K562 (cell line): Measurements from ENCODE around the gene ZDHHC1. TPM values are rescaled to one million over a fixed set of nuclear protein-coding genes. Genes with fewer than 3 reads are reported as not detected.

Experiments used
- ATAC-seq: fragments of 200-7000 bp; cut with Tn5 transposase; 3 replicates; pipeline ENCODE4 v1.9.1; 2020; ENCODE audit warnings: moderate library complexity
- BruUV-seq: library from RNA; stranded (reverse); fragments of 400-500 nt; replicated peaks from 2 replicates; lab custom pipeline; 2021; lab: Mats Ljungman, UMichigan
- CTCF ChIA-PET: fragments of 300-600 bp; formaldehyde crosslinking; extraction: SDS; loops from one replicate; lab custom pipeline; 2021; ENCODE audit warnings: low intra/inter-chr PET ratio; lab: Yijun Ruan, JAX
- POLR2A ChIA-PET: fragments of 300-600, 350-650 bp; sonication (Branson Sonifier 250); formaldehyde crosslinking; extraction: SDS; loops from one replicate; lab custom pipeline; 2021; ENCODE audit warnings: antibody characterized with exemption, inconsistent platforms; lab: Yijun Ruan, JAX
- DNase-seq, 4 experiments: peaks; one replicate each; pipeline versions ENCODE4 v3.0.0 to v3.0.0-alpha.2; 2011 to 2018; ENCODE audit warnings: low spot score in 3 of 4, mixed read lengths in 3 of 4; ENCODE audit errors: extremely low read depth in 1 of 4
- FAIRE-seq: peaks from 2 replicates; lab custom pipeline; 2011; peaks lifted over from hg19 to GRCh38; lab: Jason Lieb, UNC
- H2AFZ ChIP-seq: 2 replicates; pipeline ENCODE4 v1.6.0; 2011; ENCODE audit warnings: low read depth, low read length, control low read depth, inconsistent platforms
- H3K27ac ChIP-seq: fragments of 200-600 bp; 3 replicates; pipeline ENCODE4 v1.8.0; 2011; ENCODE audit warnings: low read depth, mild to moderate bottlenecking, control low read depth, inconsistent platforms, low read length, moderate library complexity, mixed read lengths; ENCODE audit errors: extremely low read depth
- H3K27me3 ChIP-seq, 2 experiments: fragments of 300-600 bp in 1 of 2; 2 replicates in 1 of 2; 3 replicates in 1 of 2; pipeline versions ENCODE4 v1.6.0 to v1.8.0; 2011; ENCODE audit warnings: inconsistent platforms in 2 of 2, low read length in 2 of 2, mild to moderate bottlenecking in 1 of 2, mixed read lengths in 1 of 2, moderate library complexity in 1 of 2; ENCODE audit not compliant: control insufficient read depth in 2 of 2, insufficient read depth in 2 of 2
- H3K36me3 ChIP-seq: fragments of 300-600 bp; 3 replicates; pipeline ENCODE4 v1.8.0; 2011; ENCODE audit warnings: mild to moderate bottlenecking, low read length, inconsistent platforms; ENCODE audit not compliant: control insufficient read depth, insufficient read depth
- H3K4me1 ChIP-seq, 2 experiments: fragments of 200-600 bp in 1 of 2; replicated peaks in 1 of 2; 2 replicates in 1 of 2; 3 replicates in 1 of 2; pipeline versions ENCODE4 v1.5.1 to v1.8.0; 2011; ENCODE audit warnings: inconsistent platforms in 2 of 2, low read length in 2 of 2, mild to moderate bottlenecking in 1 of 2, mixed read lengths in 1 of 2, moderate library complexity in 1 of 2; ENCODE audit not compliant: control insufficient read depth in 2 of 2, insufficient read depth in 2 of 2
- H3K4me2 ChIP-seq: 2 replicates; pipeline ENCODE4 v1.6.1; 2011; ENCODE audit warnings: low read length, control low read depth, inconsistent platforms, mixed read lengths; ENCODE audit not compliant: insufficient read depth
- H3K4me3 ChIP-seq: fragments of 200-600 bp; sonication (generic), shearing (Covaris generic); 2 replicates; pipeline ENCODE4 v1.5.1; 2016; ENCODE audit warnings: control low read depth, inconsistent platforms
- H3K79me2 ChIP-seq: fragments of 200-600 bp; 3 replicates; pipeline ENCODE4 v1.8.0; 2011; ENCODE audit warnings: low read length, inconsistent platforms; ENCODE audit not compliant: control insufficient read depth, insufficient read depth
- H3K9ac ChIP-seq, 2 experiments: 2 replicates each; pipeline versions ENCODE4 v1.6.0 to v1.6.1; 2011; ENCODE audit warnings: low read depth in 2 of 2, low read length in 2 of 2, control low read depth in 1 of 2, inconsistent platforms in 1 of 2, mild to moderate bottlenecking in 1 of 2, mixed read lengths in 1 of 2; ENCODE audit not compliant: insufficient read depth in 1 of 2
- H3K9me1 ChIP-seq: one replicate; pipeline ENCODE4 v1.6.0; 2011; ENCODE audit warnings: inconsistent platforms, mild to moderate bottlenecking, low read length, moderate library complexity; ENCODE audit not compliant: control insufficient read depth, insufficient read depth
- H3K9me3 ChIP-seq: replicated peaks from 2 replicates; pipeline ENCODE4 v1.5.1; 2011; ENCODE audit warnings: low read depth, low read length, inconsistent platforms; ENCODE audit not compliant: control insufficient read depth, insufficient read depth
- H4K20me1 ChIP-seq: replicated peaks from 2 replicates; pipeline ENCODE4 v1.6.1; 2011; ENCODE audit warnings: low read length, inconsistent platforms, mixed read lengths; ENCODE audit not compliant: control insufficient read depth, insufficient read depth
- MXI1 ChIP-seq: IDR thresholded peaks from 2 replicates; pipeline ENCODE4 v1.6.1; 2011; ENCODE audit warnings: low read depth, mild to moderate bottlenecking, improper control_type of control experiment, low read length
- RBM22 ChIP-seq: fragments of 200-400 bp; formaldehyde crosslinking; IDR thresholded peaks from 2 replicates; pipeline ENCODE4 v1.6.1; 2018; ENCODE audit warnings: low read length, low read depth; ENCODE audit not compliant: poor library complexity, severe bottlenecking
- RFX1 ChIP-seq: fragments of 450-650 bp; IDR thresholded peaks from 2 replicates; pipeline ENCODE4 v1.6.1; 2016; ENCODE audit warnings: mild to moderate bottlenecking, moderate library complexity
- WGBS: fragments of 100-300 bp; shearing (Covaris generic); methylation state at CpG from one replicate; pipeline ENCODE4 v1.1.6; 2016; ENCODE audit warnings: low coverage, mixed read lengths; ENCODE audit not compliant: insufficient coverage; ENCODE audit errors: missing lambda C conversion rate; 5-methylcytosine and 5-hydroxymethylcytosine counted together
- in situ Hi-C: fragments of 300-500 bp; cut with MboI; formaldehyde crosslinking; loops from 4 replicates; pipeline ENCODE4 v1.15.0; 2018; ENCODE audit warnings: inconsistent platforms, mixed read lengths
- intact Hi-C: fragments of 100-400 bp; cut with micrococcal nuclease; formaldehyde crosslinking; loops from 2 replicates; pipeline ENCODE4 v1.14.2; 2022
- polyA plus RNA-seq, 8 experiments: library from polyadenylated mRNA; depleted of rRNA in 4 of 8; stranded (reverse) in 5 of 8; unstranded in 3 of 8; fragments of >200 nt; fragmentation: Nextera tagmentation in 2 of 8; fragmentation: Illumina TruSeq in 1 of 8; extraction: Ambion mirVana in 2 of 8; extraction: Trizol in 1 of 8; gene quantifications; 2 replicates each; pipeline versions ENCODE4 v1.2.1 to v1.2.3, GENCODE V29; 2011 to 2014; ENCODE audit warnings: inconsistent platforms in 1 of 8, missing spikeins in 1 of 8
- total RNA-seq, 7 experiments: library from RNA; depleted of rRNA in 6 of 7; stranded (reverse); fragments of >200 nt in 6 of 7; fragmentation: Illumina TruSeq in 2 of 7; extraction: Trizol in 2 of 7; gene quantifications; 2 replicates each; pipeline versions ENCODE4 v1.2.1 to v1.2.3, GENCODE V29; 2011 to 2021; ENCODE audit warnings: low replicate concordance in 1 of 7
- TF ChIP-seq, protein P1 (sequence below): sonication (generic); formaldehyde crosslinking; IDR thresholded peaks from 2 replicates; pipeline ENCODE4 v1.8.0; 2022; ENCODE audit warnings: mild to moderate bottlenecking, missing genetic modification reagents
- TF ChIP-seq, protein P2 (sequence below): sonication (generic); formaldehyde crosslinking; IDR thresholded peaks from 2 replicates; pipeline ENCODE4 v1.8.1; 2023; ENCODE audit warnings: mild to moderate bottlenecking, missing genetic modification reagents

The ZDHHC1 gene
- total and polyA plus RNA-seq, 9 of the 15 experiments (the other 6 are each of a cell fraction or from before 2014, with no cell fraction given): 0.06 to 0.77 (median 0.25) TPM; not detected in 4

DNA sequence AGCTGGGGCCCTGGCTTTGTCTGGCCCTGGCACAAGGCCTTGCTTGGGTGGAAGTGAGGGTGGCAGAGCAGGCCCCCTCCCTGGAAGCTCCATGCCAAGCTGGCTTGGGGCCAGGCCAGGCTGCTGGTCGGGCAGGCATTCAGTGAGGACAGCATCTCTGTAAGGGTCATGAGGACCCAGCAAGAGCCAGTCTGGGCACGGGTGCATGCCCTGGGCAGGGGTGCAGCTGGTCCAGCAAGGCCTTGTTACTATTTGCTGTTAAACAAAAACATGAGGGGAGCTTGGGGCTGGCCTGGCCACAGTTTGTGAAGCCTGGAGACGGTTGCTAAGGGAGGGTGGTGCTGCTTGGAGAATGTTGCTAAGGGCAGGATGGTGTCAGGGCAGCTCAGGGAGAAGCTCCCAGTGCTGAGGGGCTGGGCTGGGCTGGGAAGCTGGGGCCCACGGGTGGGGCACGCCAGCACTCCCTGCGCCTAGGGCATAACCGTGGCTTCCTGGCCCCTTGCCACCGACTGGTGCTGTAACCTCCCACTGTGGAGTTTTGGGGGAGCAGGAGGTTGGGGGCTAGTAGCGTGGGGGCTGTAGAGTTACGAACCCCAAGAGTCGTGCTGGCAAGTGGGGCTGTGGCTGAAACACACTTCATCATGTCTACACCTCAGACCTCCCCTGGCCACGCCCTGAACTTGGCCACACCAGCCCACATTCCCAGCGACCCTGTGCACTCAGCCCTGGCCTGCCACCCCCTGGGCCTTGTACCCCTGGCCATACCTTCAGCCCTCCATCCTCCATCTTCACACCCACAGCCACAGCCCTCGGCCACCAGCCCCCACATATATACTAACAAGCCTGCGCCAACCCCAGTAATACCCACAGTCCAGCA, 24.6 kb downstream of the ZDHHC1 start:
- H3K27me3 ChIP-seq: peaks cover 16 to 59% of the 10 kb centered on the region in 2 experiments
- FAIRE-seq (no peak), ATAC-seq (no peak), DNase-seq (no peak)
- peaks cover 13 to 64% of the 10 kb centered on the region in 2 experiments for H3K4me1 ChIP-seq
- no peaks in the 10 kb centered on the region for H4K20me1 ChIP-seq
- POLR2A ChIA-PET: interaction anchor here (0.7 to 1.1 kb wide), 2 partner anchors 15 to 39 kb away, joined by 4 read pairs; partner anchors contain the start of gene HSD11B2
- H3K27ac ChIP-seq: no peak overlapping the region
- intact Hi-C loops (loop anchor here (10.0 kb wide), 1 partner anchor 47 kb away; no protein-coding TSS in a partner anchor), in situ Hi-C loops (no loop called here)
- no TSS peak for BruUV-seq
- peak overlapping the region in 1 of 2 experiments; percentile 86; a peak in 2 of 4 replicates for H3K9ac ChIP-seq
- no peaks in the 10 kb centered on the region for H3K36me3 ChIP-seq
- WGBS: 17% methylated on average over 10 of the region's 15 CpGs
- H3K9me3 ChIP-seq: no peaks in the 10 kb centered on the region
- no peak overlapping the region for H3K4me2 ChIP-seq
- no peak overlapping the region for H3K4me3 ChIP-seq
- CTCF ChIA-PET: no interaction called here
- H3K9me1 ChIP-seq: no peaks in the 10 kb centered on the region
- TF ChIP-seq, protein P1, sequence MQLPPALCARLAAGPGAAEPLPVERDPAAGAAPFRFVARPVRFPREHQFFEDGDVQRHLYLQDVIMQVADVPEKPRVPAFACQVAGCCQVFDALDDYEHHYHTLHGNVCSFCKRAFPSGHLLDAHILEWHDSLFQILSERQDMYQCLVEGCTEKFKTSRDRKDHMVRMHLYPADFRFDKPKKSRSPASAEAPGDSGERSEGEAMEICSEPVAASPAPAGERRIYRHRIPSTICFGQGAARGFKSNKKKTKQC (CRISPR knock-in tag): no peak
- TF ChIP-seq RFX1 (peak; percentile 73), RBM22 (no peak), MXI1 (0 out of 2 replicates have a peak, but pooled peaks have one; percentile 16)
- TF ChIP-seq, protein P2, sequence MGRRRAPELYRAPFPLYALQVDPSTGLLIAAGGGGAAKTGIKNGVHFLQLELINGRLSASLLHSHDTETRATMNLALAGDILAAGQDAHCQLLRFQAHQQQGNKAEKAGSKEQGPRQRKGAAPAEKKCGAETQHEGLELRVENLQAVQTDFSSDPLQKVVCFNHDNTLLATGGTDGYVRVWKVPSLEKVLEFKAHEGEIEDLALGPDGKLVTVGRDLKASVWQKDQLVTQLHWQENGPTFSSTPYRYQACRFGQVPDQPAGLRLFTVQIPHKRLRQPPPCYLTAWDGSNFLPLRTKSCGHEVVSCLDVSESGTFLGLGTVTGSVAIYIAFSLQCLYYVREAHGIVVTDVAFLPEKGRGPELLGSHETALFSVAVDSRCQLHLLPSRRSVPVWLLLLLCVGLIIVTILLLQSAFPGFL (CRISPR knock-in tag): no peak
- no peaks in the 10 kb centered on the region for H3K79me2 ChIP-seq
- no peak overlapping the region for H2AFZ ChIP-seq
